IMR-90 (cell line): ENCODE results near the gene CCL19. TPM values are rescaled to one million over a fixed set of nuclear protein-coding genes. Genes with fewer than 3 reads are reported as not detected.

ENCODE experiments used
- ATAC-seq: fragments of 200-7000 bp; cut with Tn5 transposase; 2 replicates; pipeline ENCODE4 v1.9.1; 2020; ENCODE audit warnings: low read depth, mild to moderate bottlenecking, moderate library complexity
- BruUV-seq: library from RNA; stranded (reverse); fragments of 400-500 nt; replicated peaks from 2 replicates; lab custom pipeline; 2021; lab: Mats Ljungman, UMichigan
- CTCF ChIA-PET: fragments of 300-600 bp; formaldehyde crosslinking; extraction: SDS; loops from one replicate; lab custom pipeline; 2021; ENCODE audit warnings: antibody characterized with exemption; lab: Yijun Ruan, JAX
- POLR2A ChIA-PET: fragments of 300-600 bp; sonication (Branson Sonifier 250); formaldehyde crosslinking; loops from one replicate; lab custom pipeline; 2022; ENCODE audit warnings: antibody characterized with exemption; ENCODE audit not compliant: unreplicated experiment; lab: Charles Lee
- DNase-seq: peaks from one replicate; pipeline ENCODE4 v3.0.0; 2013
- H2AFZ ChIP-seq: replicated peaks from 2 replicates; pipeline ENCODE3; 2013; ENCODE audit warnings: low read length, mild to moderate bottlenecking; ENCODE audit not compliant: poor library complexity
- H2AK5ac ChIP-seq: 2 replicates; pipeline ENCODE4 v1.6.1; 2013; ENCODE audit warnings: low read depth, low read length, inconsistent platforms
- H2AK9ac ChIP-seq: replicated peaks from 2 replicates; pipeline ENCODE3; 2013; ENCODE audit warnings: mild to moderate bottlenecking, low read depth, low read length, moderate library complexity; ENCODE audit not compliant: poor library complexity
- H2BK120ac ChIP-seq: 2 replicates; pipeline ENCODE4 v1.6.1; 2013; ENCODE audit warnings: low read depth, low read length, inconsistent platforms
- H2BK15ac ChIP-seq: 3 replicates; pipeline ENCODE4 v1.6.1; 2013; ENCODE audit warnings: low read depth, low read length, inconsistent platforms
- H2BK20ac ChIP-seq: 2 replicates; pipeline ENCODE4 v1.6.1; 2013; ENCODE audit warnings: low read depth, mild to moderate bottlenecking, inconsistent platforms, low read length, moderate library complexity
- H2BK5ac ChIP-seq: 2 replicates; pipeline ENCODE4 v1.6.1; 2013; ENCODE audit warnings: mild to moderate bottlenecking, low read depth, low read length, inconsistent platforms; ENCODE audit not compliant: poor library complexity, severe bottlenecking
- H3K14ac ChIP-seq: replicated peaks from 2 replicates; pipeline ENCODE4 v1.6.1; 2013; ENCODE audit warnings: low read depth, low read length, inconsistent platforms
- H3K18ac ChIP-seq: 2 replicates; pipeline ENCODE4 v1.6.1; 2013; ENCODE audit warnings: low read depth, low read length, control low read depth
- H3K23ac ChIP-seq: 2 replicates; pipeline ENCODE4 v1.6.1; 2013; ENCODE audit warnings: low read depth, low read length, inconsistent platforms
- H3K27ac ChIP-seq: 2 replicates; pipeline ENCODE4 v1.5.1; 2013; ENCODE audit warnings: mild to moderate bottlenecking, control low read depth, low read length; ENCODE audit not compliant: insufficient read depth
- H3K27me3 ChIP-seq: 2 replicates; pipeline ENCODE4 v1.6.1; 2013; ENCODE audit warnings: low read length; ENCODE audit not compliant: control insufficient read depth, insufficient read depth
- H3K36me3 ChIP-seq: 2 replicates; pipeline ENCODE4 v1.6.1; 2013; ENCODE audit warnings: low read length, mixed read lengths; ENCODE audit not compliant: control insufficient read depth, insufficient read depth
- H3K4ac ChIP-seq: 2 replicates; pipeline ENCODE4 v1.6.1; 2013; ENCODE audit warnings: low read depth, low read length, inconsistent platforms
- H3K4me1 ChIP-seq: 2 replicates; pipeline ENCODE4 v1.6.1; 2013; ENCODE audit warnings: low read length, mixed read lengths; ENCODE audit not compliant: control insufficient read depth, insufficient read depth
- H3K4me2 ChIP-seq: 2 replicates; pipeline ENCODE4 v1.6.1; 2013; ENCODE audit warnings: low read depth, mild to moderate bottlenecking, control low read depth, low read length, moderate library complexity
- H3K4me3 ChIP-seq: 2 replicates; pipeline ENCODE4 v1.5.1; 2013; ENCODE audit warnings: low read depth, mild to moderate bottlenecking, control low read depth, low read length, moderate library complexity; ENCODE audit not compliant: insufficient read depth
- H3K56ac ChIP-seq: 2 replicates; pipeline ENCODE4 v1.6.1; 2013; ENCODE audit warnings: low read length, inconsistent platforms; ENCODE audit not compliant: insufficient read depth; ENCODE audit errors: extremely low read depth
- H3K79me1 ChIP-seq, 2 experiments: 2 replicates each; pipeline ENCODE4 v1.6.1; 2013; ENCODE audit warnings: low read length in 2 of 2, inconsistent platforms in 1 of 2, low read depth in 1 of 2
- H3K9ac ChIP-seq: 2 replicates; pipeline ENCODE4 v1.6.1; 2013; ENCODE audit warnings: low read depth, low read length, control low read depth
- H3K9me1 ChIP-seq: 2 replicates; pipeline ENCODE4 v1.6.1; 2013; ENCODE audit warnings: low read length, inconsistent platforms; ENCODE audit not compliant: insufficient read depth
- H3K9me3 ChIP-seq: 2 replicates; pipeline ENCODE4 v1.6.1; 2013; ENCODE audit warnings: low read length; ENCODE audit not compliant: control insufficient read depth, insufficient read depth
- H4K20me1 ChIP-seq: 2 replicates; pipeline ENCODE4 v1.6.1; 2013; ENCODE audit warnings: low read length, inconsistent platforms; ENCODE audit not compliant: insufficient read depth
- H4K5ac ChIP-seq: 2 replicates; pipeline ENCODE4 v1.6.1; 2013; ENCODE audit warnings: mild to moderate bottlenecking, low read depth, low read length, control low read depth
- H4K8ac ChIP-seq, 2 experiments: 2 replicates each; pipeline ENCODE4 v1.6.1; 2013; ENCODE audit warnings: low read depth in 2 of 2, low read length in 2 of 2, control low read depth in 1 of 2, inconsistent platforms in 1 of 2
- H4K91ac ChIP-seq: 2 replicates; pipeline ENCODE4 v1.6.1; 2013; ENCODE audit warnings: low read depth, low read length, inconsistent platforms; ENCODE audit not compliant: insufficient read depth
- BHLHE40 ChIP-seq: fragments of 150-350 bp; IDR thresholded peaks from 2 replicates; pipeline ENCODE4 v1.6.1; 2016; ENCODE audit warnings: mild to moderate bottlenecking, low read depth, low read length
- CEBPB ChIP-seq: IDR thresholded peaks from 2 replicates; pipeline ENCODE4 v1.6.1; 2012; ENCODE audit warnings: low read depth, low read length, improper control_type of control experiment
- MAFK ChIP-seq: IDR thresholded peaks from 2 replicates; pipeline ENCODE4 v1.6.1; 2012; ENCODE audit warnings: low read depth, low read length, improper control_type of control experiment
- MXI1 ChIP-seq: IDR thresholded peaks from 2 replicates; pipeline ENCODE4 v1.6.1; 2012; ENCODE audit warnings: low read depth, mild to moderate bottlenecking, low read length, moderate library complexity, borderline replicate concordance
- RAD21 ChIP-seq: IDR thresholded peaks from 2 replicates; pipeline ENCODE4 v1.6.1; 2012; ENCODE audit warnings: low read length, improper control_type of control experiment
- RCOR1 ChIP-seq: IDR thresholded peaks from 2 replicates; pipeline ENCODE4 v1.6.1; 2012; ENCODE audit warnings: mild to moderate bottlenecking, low read length, improper control_type of control experiment; ENCODE audit not compliant: insufficient replicate concordance
- RFX5 ChIP-seq: IDR thresholded peaks from 2 replicates; pipeline ENCODE4 v1.8.0; 2012; ENCODE audit warnings: low read depth, mild to moderate bottlenecking, low read length, moderate library complexity
- SMC3 ChIP-seq: fragments of 150-350 bp; IDR thresholded peaks from 2 replicates; pipeline ENCODE4 v1.6.1; 2016; ENCODE audit warnings: low read depth, mild to moderate bottlenecking, antibody characterized with exemption, low read length, moderate library complexity
- dilution Hi-C: fragments of 300-500 bp; cut with HindIII; formaldehyde crosslinking; loops from one replicate; pipeline ENCODE4 v1.14.3; 2018; ENCODE audit warnings: low sequenced_read_pairs; ENCODE audit not compliant: unreplicated experiment
- in situ Hi-C: fragments of 300-500 bp; cut with MboI; formaldehyde crosslinking; loops from 3 replicates; pipeline ENCODE4 v1.14.3; 2019; ENCODE audit warnings: low sequenced_read_pairs, inconsistent platforms, mixed read lengths
- intact Hi-C: fragments of 100-400 bp; cut with micrococcal nuclease; formaldehyde crosslinking; loops from 2 replicates; pipeline ENCODE4 v1.10.0; 2022
- polyA plus RNA-seq, 3 experiments: library from polyadenylated mRNA; depleted of rRNA; stranded (reverse); fragments of >200 nt; gene quantifications; 2 replicates each; pipeline ENCODE4 v1.2.3, GENCODE V29; 2012; ENCODE audit warnings: low replicate concordance in 1 of 3
- total RNA-seq: library from RNA; depleted of rRNA; stranded (reverse); fragments of >200 nt; gene quantifications from 2 replicates; pipeline ENCODE4 v1.2.3, GENCODE V29; 2012
- TF ChIP-seq, protein P1 (sequence below): fragments of 150-350 bp; IDR thresholded peaks from 2 replicates; pipeline ENCODE4 v1.6.1; 2017; ENCODE audit warnings: mild to moderate bottlenecking, antibody characterized with exemption, low read length, low read depth
- TF ChIP-seq, protein P2 (sequence below): fragments of 150-350 bp; IDR thresholded peaks from 2 replicates; pipeline ENCODE4 v1.6.1; 2016; ENCODE audit warnings: low read depth, mild to moderate bottlenecking, low read length, moderate library complexity, borderline replicate concordance
- TF ChIP-seq, protein P3 (sequence below): conservative IDR thresholded peaks from 2 replicates; pipeline ENCODE4 v1.5.1; 2012; ENCODE audit warnings: mild to moderate bottlenecking, low read depth, low read length, improper control_type of control experiment

The CCL19 gene
- total and polyA plus RNA-seq, 2 of the 4 experiments (the other 2 are of a cell fraction), result not detected

DNA sequence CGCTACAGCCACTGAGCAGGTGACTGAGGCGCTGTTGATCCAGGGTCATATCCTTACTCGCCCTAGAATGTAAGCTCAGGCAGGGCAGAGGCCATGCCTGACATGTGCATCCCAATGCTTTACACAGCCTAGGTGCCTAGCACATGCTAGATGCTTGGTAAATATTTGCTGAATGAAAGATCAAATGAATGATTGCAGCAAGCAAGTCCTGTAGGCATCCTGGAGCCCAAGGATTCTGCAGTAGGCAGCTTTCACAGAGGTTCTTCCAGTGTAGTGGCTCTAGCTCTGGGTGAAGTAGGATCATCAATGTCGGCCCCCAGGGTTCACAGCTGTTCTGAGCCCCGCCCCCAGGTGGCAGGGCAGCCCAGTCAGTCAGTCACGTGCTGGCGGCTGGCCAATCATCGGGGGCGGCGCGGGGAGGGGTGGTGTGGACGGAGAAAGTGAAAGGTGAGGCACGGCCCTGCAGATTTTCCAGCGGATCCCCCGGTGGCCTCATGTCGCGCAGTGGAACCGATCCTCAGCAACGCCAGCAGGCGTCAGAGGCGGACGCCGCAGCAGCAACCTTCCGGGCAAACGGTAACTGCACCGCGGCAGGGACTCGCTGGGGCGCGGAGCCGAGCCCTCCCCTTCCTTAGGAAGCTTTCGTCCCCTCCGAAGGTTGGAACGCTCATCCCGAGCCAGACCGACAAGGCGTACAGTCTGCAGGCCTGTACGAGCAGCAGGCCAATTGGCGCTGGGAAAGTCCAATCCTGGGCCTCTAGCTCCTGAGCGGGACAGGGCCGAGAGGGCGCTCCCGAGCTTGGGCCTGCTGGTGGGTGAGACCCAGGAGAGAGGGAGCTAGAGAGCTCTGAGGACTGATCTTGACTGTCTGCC is 44.6 kb downstream of the CCL19 start, which contains the start of gene GALT (continued):
- TF ChIP-seq, protein P1, sequence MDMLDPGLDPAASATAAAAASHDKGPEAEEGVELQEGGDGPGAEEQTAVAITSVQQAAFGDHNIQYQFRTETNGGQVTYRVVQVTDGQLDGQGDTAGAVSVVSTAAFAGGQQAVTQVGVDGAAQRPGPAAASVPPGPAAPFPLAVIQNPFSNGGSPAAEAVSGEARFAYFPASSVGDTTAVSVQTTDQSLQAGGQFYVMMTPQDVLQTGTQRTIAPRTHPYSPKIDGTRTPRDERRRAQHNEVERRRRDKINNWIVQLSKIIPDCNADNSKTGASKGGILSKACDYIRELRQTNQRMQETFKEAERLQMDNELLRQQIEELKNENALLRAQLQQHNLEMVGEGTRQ, result peak; percentile 98

DNA sequence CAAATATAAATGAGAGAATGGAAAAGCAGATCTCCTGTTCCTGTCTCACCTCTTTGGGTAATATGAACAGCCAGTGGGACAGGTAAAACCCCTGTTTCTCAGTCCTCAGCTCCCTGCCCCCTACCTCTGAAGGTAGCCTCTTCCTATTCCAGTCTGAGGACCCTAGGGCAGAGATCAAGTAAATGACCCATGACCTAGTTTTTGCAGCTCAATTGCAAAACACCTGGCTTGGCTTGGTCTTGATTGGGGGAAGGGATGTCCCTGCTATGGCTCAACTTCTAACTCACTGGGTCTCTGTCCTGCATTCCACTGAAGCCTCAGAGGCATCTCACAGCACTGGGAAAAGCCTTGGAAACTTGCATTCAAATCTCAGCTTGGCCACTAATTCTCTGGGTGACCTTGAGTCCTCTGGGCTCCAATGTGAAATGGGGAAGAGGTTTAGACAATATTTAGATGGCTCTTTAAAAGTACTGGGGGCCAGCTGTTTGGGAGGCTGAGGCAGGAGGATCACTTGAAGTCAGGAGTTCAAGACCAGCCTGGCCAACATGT is 46.2 kb downstream of the CCL19 start:
- H3K23ac ChIP-seq, result no peak overlapping the region
- no peak overlapping the region for H3K56ac ChIP-seq
- no peak overlapping the region for H4K91ac ChIP-seq
- H2AFZ ChIP-seq, result no peak overlapping the region
- no peak overlapping the region for H3K4me3 ChIP-seq
- ATAC-seq (no peak), DNase-seq (no peak)
- BruUV-seq, result no TSS peak
- no peaks in the 10 kb centered on the region for H4K20me1 ChIP-seq
- H3K18ac ChIP-seq, result no peak overlapping the region
- intact Hi-C loops (no loop called here), dilution Hi-C loops (no loop called here), in situ Hi-C loops (no loop called here)
- no peak overlapping the region for H2AK9ac ChIP-seq
- peaks cover 15% of the 10 kb centered on the region for H3K9me1 ChIP-seq
- no peaks in the 10 kb centered on the region for H3K27me3 ChIP-seq
- H3K36me3 ChIP-seq, result peaks cover 16% of the 10 kb centered on the region
- H3K79me1 ChIP-seq, result peaks cover 15 to 27% of the 10 kb centered on the region in 2 experiments
- ChIA-PET POLR2A (no interaction called here), CTCF (interaction anchor here (0.7 kb wide), 1 partner anchor 41 kb away, joined by 5 read pairs; no protein-coding TSS in a partner anchor)
- H4K5ac ChIP-seq, result no peak overlapping the region
- H3K9ac ChIP-seq, result no peak overlapping the region
- no peak overlapping the region for H4K8ac ChIP-seq
- H3K27ac ChIP-seq, result no peak overlapping the region
- no peak overlapping the region for H3K14ac ChIP-seq
- no peak overlapping the region for H3K4ac ChIP-seq
- no peaks in the 10 kb centered on the region for H3K9me3 ChIP-seq
- peaks cover 10% of the 10 kb centered on the region for H3K4me1 ChIP-seq
- H2BK15ac ChIP-seq, result no peak overlapping the region
- no peak overlapping the region for H2BK20ac ChIP-seq
- no peak overlapping the region for H3K4me2 ChIP-seq
- no peak overlapping the region for H2AK5ac ChIP-seq
- H2BK120ac ChIP-seq, result no peak overlapping the region
- no peak overlapping the region for H2BK5ac ChIP-seq
- no peak for TF ChIP-seq RCOR1
- TF ChIP-seq, protein P2, sequence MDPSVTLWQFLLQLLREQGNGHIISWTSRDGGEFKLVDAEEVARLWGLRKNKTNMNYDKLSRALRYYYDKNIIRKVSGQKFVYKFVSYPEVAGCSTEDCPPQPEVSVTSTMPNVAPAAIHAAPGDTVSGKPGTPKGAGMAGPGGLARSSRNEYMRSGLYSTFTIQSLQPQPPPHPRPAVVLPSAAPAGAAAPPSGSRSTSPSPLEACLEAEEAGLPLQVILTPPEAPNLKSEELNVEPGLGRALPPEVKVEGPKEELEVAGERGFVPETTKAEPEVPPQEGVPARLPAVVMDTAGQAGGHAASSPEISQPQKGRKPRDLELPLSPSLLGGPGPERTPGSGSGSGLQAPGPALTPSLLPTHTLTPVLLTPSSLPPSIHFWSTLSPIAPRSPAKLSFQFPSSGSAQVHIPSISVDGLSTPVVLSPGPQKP, result no peak
- no peak for TF ChIP-seq RAD21
- TF ChIP-seq RFX5, result no peak
- TF ChIP-seq, protein P3, sequence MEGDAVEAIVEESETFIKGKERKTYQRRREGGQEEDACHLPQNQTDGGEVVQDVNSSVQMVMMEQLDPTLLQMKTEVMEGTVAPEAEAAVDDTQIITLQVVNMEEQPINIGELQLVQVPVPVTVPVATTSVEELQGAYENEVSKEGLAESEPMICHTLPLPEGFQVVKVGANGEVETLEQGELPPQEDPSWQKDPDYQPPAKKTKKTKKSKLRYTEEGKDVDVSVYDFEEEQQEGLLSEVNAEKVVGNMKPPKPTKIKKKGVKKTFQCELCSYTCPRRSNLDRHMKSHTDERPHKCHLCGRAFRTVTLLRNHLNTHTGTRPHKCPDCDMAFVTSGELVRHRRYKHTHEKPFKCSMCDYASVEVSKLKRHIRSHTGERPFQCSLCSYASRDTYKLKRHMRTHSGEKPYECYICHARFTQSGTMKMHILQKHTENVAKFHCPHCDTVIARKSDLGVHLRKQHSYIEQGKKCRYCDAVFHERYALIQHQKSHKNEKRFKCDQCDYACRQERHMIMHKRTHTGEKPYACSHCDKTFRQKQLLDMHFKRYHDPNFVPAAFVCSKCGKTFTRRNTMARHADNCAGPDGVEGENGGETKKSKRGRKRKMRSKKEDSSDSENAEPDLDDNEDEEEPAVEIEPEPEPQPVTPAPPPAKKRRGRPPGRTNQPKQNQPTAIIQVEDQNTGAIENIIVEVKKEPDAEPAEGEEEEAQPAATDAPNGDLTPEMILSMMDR, result no peak
- no peak for TF ChIP-seq MAFK
- no peak for TF ChIP-seq MXI1
- no peak for TF ChIP-seq CEBPB
- TF ChIP-seq SMC3, result no peak
- TF ChIP-seq BHLHE40, result no peak
